ENCODE measurements around the gene KATNIP.

DNA sequence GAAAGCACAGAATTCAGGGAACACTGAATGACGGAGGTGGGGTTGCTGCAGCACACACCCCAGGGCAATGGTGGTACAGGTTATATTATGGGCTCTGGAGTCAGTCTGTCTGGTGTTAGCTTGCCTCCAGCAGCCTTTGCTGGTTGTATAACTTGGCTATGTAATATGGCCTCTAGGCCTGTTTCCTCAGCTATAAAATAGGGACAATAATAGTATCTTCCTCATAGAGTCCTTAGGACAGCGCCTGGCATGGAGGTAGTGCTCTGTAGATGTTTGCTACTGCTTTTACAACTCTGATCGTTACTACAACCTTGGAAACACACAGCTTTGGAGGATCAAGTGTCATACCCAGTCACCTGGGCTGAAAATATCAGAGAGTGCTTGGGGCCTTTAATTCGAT lies 31.7 kb upstream of the KATNIP start:
- TF ChIP-seq BHLHE40 (IDR thresholded peaks at IDR 0.05; ENCODE audit: borderline replicate concordance) (no peak), ZNF384 (IDR thresholded peaks at IDR 0.05) (no peak), HDGF (IDR thresholded peaks at IDR 0.05; ENCODE audit: borderline replicate concordance) (no peak), TARDBP (IDR thresholded peaks at IDR 0.05) (no peak)
